ENCODE data around the gene RTN4RL2.
A peak's percentile ranks its signal among the peaks of the same experiment; 100 is the strongest.

RTN4RL2 gene

DNA sequence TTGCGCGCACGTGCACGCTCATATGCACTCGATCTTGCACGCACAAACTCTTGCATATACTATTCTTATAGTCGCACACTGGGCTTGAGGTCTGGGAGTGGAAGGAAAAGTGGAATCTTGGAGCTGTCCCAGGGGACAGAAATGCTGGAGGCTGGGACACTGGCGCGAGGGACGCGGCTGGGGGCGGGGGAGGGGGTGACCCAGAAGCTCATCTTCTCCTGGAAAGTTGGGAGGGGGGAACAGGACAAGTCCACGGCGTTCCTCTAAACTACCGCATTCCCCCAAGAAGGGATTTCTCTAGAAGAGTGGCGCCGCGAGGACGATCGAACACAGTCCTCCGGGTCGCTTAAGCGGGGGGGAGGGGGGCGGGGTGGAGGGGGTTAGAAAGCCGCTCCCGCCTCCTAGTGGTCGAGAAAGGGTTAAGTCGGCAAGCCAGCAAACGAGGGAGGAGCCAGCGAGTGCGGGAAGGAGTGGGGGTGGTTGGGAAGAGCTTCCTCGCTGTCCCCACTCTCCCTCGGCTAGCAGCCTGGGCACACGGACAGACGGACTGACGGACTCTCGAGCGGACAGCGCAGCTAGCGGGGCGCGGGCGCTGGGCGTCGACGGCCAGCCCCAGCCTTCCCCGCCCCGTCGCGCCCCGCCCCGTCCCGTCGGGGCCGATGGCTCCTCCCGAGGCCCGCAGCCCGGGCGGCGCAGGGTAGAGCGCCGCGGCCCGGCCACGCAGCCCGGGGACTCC is at the start of gene RTN4RL2:
RTN4RL2 (plus strand) TSS at position 507 of the 736 bp plus-strand sequence. CDS start 338 bp downstream, outside the sequence.
- no peak for DNase-seq (ENCODE audit: low read depth)

DNA sequence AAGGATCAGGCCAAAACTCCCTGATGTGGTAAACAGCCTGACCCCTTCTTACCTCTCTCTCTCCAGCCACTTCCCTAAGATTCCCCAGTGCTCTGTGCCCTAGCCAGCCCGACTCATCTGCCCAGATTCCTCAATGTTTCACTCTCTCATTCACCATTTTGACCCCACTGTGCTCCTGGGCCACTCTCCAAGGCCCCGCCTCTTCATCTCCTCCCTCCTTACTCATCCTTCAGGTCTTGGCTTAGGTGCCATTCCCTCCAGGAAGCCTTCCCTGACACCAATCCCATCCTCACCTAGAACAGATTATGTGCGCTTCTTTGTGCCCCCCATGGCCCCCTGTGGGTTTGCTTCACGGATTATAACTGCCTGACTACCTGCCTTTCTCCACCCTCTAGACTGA is 46.6 kb upstream of the RTN4RL2 start:
- DNase-seq (ENCODE audit: low read depth): no peak

DNA sequence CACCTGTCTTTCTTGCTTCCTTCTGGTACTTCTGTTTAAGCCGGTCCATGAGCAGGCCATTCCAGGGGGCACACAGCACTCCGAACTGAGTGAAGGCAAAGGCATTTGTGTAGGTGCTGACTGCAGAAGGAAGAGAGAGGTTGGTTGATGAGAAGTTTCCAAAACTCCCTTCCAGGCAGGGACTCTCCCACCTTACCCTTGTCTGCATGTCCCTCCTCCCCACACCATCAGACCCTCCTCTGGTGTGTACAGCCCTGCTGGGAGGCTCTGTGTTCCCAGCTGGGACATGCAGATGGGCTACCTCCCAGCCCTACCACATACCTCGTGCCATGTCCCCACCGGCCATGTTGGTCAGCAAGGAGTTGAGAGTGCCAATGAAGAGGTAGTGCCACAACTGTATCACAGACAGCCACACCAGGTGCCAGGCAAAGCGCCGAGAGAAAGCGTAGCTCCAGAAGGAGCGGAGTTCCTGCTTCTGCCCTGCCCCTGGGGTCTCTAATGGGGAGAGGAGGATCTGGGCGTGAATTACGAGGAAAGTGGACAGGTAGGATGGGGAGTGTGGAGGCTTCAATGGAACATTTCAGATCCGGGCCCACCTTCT is 45.6 kb upstream of the RTN4RL2 start:
- DNase-seq (ENCODE audit: low read depth): no peak

DNA sequence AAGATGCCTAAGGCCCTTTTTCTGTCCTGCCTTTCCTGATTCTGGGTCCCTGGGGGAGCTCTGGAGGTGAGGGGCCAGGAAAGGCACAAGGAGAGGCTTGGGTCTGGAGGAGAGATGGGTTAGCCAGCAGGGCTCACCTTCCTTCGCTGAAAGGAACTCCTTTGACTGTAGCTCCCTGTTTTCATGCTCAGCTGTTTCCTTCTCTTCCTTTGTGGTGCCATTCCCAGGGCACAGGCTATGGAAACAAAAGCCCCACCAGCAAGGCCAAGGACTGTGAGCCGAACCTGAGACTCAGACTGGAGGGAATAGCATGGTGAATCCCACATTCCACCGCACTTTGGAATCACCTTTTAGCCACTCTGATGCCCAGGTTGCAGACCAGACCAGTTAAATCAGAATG is 43.9 kb upstream of the RTN4RL2 start:
- DNase-seq (ENCODE audit: low read depth): no peak

DNA sequence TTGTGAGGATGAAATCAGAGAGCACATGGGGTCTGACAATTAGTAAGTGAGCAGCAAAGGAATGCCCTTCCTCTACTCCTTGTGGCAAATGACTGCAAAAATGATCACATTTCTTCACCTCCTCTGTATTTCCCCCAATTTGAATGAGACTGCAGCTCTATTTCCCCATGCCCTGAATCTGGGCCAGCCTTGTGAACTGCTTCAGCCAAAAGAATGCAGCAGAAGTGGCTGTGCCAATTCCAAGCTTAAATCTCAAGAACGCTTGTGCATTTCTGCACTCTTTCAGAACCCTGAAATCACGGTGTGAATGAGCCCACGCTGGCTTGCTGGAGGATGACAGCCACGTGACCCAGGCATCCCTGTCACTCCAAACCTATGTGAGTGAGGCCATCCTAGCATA is 43.3 kb upstream of the RTN4RL2 start:
- DNase-seq (ENCODE audit: low read depth): no peak

DNA sequence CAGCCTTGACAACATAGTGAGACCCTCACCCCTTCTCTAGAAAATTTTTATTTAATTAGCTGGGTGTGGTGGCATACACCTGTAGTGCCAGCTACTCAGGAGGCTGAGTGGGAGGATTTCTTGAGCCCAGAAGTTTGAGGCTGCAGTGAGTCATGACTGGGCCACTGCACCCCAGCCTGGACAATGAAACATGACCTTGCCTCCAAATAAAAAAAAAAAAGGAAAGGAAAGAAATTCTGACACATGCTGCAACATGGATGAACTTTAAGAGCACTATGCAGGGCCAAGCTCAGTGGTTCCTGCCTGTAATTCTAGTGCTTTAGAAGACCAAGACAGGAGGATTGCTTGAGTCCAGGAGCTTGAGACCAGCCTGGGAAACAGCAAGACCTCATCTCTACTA is 42.2 kb upstream of the RTN4RL2 start:
- no peak for DNase-seq (ENCODE audit: low read depth)

DNA sequence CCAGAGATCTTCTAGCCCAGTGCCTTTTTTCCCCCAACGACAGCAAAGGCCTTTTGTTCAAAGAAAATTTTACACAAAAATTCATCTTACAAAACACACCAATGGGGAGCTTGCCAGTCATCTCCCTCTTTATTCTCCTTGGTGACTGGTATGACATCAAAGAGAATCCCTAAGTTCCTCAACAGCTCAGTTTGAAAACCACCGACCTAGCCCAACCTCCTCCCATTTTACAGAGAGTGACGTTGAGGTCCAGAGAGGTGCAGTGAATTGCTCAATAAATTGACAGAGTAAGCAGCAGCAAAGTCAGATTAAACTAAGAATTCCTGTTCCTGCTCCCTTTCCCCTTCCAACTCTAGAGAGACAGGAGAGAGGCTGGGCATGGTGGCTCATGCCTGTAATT is 41.2 kb upstream of the RTN4RL2 start:
- DNase-seq (ENCODE audit: low read depth): no peak

DNA sequence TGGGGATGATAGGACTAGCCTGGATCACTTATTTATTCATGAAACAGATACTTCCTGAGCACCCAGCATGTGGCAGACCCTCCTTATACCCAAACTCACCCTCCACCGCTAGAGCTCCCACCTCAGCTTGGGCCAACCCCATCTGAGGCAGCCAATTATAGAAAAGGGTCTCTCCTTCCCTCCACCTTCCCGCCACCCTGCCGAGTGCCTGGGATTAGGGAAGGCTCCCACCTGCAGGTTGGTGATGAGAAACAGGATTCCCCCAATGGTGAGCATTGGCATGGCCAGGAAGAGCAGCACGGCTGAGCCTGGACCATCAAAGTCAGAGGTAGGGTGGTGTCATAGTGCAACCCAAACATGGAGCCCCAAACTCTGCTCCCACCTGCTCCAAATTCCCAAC is 39.3 kb upstream of the RTN4RL2 start:
- no peak for DNase-seq (ENCODE audit: low read depth)

DNA sequence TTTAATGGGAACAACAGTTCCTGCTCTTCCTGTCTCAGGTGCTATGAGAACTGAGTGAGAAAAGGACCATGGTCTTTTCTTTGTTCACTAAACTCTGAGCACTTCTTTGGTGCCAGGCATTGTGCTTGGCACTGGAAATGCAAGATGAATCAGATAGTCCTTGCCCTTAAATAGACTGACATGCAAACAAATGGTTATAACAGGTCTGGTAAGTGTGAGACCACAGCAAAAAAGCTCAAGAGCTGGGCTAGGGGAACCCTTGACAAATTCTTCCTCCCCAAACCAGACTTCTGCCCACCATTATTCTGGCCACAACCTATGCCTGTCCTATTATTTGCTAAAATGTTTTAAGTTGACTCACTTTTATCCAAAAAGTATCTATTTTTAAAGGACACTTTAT is 38.5 kb upstream of the RTN4RL2 start:
- DNase-seq (ENCODE audit: low read depth): no peak

DNA sequence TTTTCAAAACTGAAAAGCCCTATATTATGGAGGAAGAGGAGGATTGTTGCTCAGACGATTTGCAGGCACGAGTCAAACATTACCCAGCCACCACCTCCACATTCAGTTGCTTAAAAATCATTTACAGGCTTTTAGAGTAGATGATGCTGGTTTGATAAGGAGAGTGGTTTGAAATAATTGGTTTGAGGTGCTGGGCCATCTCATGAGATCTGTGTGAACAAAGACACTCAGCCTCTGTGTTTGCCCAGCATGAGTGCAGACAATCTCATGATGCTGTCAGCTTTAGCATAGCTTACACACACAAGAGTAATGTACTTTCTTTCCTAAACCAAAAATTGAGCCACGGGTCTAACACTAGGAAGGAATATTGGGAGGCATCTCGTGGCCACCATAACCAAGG is 37.7 kb upstream of the RTN4RL2 start:
- DNase-seq (ENCODE audit: low read depth): no peak

DNA sequence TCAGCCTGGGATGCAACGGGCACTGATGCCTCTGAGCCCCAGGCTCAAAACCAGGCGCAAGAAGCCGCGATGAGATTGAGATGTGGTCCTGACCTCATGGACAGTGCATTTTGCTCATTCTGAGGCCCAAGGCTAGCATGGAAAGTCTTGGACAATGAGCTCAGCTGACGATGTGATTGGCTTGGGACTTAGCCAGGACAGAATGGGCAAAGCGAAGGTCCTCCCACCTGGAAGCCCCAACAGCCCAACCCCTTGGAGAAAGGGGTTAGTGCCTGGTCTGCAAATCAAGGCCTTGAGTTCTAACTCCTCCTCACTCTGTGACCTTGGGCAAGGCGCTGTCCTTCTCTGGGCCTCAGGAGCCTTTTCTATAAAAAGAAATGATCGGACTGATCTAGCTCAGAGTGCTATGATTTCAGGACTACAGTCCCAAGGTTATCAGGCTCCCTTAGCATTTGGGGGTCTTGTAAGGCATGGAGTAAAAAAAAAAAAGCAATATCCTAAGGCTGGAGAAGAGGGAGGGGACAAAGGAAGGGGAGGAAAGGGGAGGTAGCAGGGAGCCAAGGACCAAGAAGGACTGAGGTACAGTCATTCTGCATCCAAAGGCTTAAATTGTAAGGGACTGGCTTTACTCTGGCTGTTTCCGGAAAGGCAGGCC is 36.1 kb upstream of the RTN4RL2 start:
- DNase-seq (ENCODE audit: low read depth): no peak

DNA sequence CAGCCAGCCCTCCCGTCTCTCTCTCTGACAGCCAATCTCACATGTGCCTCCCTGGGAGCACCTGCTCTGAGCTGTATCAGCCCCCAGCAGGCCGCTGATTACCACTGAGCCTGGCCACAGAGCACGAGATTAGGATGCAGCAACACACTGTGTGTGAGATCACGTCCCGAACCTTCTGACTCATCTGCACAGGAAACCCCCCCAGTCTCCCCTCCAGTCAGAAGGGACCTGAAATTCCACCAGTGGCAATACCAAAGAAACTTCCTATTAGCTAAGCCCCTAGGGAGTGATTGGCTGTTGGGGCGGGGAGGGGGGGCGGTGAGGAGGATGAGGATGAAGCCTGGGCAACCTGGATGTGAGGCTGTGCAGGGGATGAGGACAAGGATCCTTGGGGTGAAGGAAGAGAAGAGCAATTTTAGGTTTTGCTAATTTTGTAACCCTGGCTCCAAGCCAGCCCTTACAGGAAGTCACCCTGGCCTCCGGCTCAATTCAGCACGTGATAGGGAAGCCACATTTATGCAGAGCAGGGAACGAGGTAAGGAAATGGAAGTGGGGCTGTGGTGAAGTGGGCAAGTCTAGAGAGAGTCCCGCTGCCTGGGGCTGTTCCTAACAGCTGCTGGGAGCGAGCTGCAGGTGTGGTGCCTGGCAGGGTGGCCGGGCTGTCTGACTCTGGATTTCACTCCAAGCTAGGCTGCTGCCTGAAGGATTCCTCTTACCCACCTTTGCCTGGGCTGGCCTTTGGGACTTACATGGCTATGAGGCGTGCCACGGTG is 35.4 kb upstream of the RTN4RL2 start:
- peak; percentile 74 for DNase-seq (ENCODE audit: low read depth)

DNA sequence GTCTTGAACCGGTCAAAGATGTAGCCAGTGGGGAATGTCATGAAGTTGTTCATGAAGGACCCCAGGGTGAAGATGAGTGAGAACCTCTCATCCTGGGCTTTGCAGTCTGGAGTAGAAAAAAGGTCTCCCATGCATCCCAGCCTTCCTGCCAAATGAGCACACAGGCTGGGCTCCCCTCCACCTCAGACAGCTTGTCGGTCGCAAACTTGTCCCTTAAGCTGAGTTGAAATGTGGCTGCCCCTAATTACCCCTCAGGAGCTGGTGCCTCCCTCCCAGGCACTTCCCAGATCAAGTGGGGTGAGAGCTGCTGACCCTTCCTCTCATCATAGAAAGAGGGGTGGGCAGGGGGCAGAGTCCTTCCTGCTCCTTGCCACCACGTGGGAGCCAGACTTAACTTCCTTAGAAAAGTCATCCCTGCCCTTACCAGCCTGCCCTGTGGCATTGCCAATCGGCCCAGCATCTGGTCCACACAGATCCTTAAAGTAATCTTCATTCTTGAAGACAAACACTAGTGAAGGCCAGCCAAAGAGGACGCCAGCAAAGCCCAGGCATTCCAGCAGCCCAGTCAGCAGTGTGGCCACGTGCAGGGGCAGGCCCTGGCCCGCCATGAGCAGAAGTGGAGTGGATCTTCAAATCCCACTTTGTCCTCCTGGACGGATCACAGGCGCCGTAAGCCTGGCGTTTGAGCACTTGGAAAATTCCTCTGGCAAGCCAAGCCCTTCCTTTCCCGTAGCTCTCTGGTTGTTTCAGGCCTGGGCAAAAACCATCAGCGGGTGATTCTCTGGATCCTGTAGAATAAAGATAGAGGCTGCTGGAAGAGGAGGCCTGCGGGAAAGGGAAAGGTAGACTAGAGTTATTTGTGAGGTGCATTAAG is 34.5 kb upstream of the RTN4RL2 start:
- DNase-seq (ENCODE audit: low read depth): no peak

DNA sequence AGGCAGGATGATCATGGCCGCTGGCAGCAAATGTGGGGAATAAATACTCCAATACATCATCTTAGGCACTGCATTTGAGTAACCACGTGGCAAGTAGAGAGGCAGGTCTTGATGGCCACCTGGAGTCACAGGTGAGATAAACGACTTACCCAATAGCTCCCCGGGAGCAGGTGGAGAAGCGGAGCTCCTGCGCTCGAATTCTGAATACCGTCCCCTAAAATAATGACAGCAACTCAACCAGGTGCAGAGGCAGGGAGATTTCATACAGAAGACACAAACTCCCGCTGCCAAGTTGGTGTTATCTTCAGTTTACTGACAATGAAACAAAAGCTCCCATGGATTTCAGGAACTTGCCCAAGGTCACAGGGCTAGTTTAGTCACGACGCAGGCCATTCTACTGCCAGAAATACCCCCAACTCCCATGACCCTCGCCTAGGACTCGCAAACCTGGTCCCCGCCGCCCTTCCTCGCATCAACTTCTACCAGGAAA is 33.8 kb upstream of the RTN4RL2 start:
- DNase-seq (ENCODE audit: low read depth): no peak

DNA sequence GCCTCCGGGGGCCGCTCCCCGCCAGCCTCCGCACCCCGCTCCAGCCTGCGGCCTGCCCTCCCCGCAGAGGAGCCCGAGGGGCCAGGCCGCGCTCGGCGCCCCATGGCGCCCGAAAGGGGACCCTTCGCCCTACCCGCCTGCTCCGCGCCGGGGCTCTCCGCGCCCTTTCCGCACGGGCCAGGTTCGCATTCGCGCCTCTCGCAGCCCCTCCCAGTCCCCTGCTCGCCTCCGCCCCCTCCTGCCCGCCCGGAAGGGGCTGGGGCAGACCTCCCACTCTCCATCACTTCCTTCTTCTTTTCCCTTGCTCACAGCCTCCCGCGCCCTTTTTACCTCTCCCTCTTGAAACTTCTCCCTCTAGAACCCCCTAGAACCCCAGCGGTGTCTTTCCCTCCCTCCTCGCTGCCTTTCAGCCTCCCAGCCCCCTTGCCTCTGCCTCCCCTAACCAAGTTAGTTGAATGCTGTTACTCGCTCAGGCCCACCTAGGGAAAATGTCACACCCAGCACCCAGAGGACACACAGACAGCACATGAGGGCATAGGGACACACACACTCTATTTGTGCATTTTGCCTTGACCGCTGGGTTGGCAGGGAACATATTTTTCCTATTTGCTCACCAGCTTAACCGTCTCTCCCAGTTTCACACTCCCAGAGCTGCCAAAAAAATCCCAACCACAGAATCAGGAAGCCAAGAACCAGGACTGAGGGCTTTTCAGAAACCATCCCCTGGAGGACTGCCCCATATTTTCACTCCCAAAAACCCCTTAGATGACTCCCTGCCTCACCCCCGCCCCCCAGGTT is 33.2 kb upstream of the RTN4RL2 start, which contains the start of gene SLC43A3:
SLC43A3 (minus strand) TSS at position 193 of the 798 bp plus-strand sequence. CDS start 949 bp downstream, outside the sequence.
- peak; percentile 49 for DNase-seq (ENCODE audit: low read depth)

DNA sequence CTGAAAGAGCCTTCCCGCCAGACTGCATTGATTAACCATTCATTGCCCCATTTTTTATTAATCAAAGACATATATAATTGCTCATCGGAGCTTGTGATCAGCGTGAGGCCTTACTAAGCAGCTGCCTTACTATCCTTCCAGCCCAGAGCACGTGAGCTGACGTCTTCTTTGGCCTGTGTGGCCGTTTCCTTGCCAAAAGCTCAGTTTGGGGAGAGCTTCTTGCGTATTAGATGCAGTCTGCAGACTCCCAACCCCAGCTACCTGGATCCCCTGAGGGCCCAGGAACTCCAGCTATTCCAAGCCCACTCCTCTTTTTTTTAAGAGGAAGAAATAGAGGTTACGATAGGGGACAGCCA is 32.6 kb upstream of the RTN4RL2 start:
- no peak for DNase-seq (ENCODE audit: low read depth)

DNA sequence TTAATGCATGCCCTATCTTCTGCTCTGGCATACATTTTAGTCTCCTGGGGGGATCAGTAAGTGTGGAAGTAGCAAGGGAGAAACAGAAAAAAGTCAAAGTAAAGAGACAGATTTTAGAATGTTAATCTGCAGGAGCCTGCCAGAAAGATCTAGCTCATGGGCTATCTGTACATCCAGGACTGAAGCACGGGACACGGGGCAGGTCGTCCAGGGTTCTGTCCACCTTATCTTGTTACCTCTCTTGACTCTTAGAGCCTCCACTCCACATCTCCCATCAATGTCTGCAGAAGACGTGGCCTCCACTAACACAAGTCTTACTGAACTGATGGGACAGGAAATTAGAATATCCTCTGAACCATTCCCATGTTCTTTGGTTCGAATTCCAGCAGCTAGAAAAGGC is 31.7 kb upstream of the RTN4RL2 start:
- no peak for DNase-seq (ENCODE audit: low read depth)

DNA sequence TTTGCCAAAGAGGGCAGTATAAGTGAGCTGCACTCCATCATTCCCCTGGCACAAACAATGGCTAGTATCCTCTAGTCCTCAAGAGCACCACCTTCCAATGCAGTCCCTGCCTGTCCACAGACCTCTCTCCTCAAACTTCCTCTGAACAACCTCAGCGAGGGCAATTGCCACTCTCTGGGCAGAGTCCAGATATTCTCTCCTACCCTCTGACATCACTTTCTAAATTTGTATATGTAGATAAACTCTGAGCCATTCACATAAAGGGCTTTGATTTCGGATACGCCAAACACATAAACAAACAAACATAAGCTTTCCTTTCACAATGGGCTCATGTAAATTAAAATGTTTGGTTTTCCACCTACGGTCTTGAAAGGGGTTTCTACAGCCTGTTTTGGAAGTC is 30.4 kb upstream of the RTN4RL2 start:
- no peak for DNase-seq (ENCODE audit: low read depth)

DNA sequence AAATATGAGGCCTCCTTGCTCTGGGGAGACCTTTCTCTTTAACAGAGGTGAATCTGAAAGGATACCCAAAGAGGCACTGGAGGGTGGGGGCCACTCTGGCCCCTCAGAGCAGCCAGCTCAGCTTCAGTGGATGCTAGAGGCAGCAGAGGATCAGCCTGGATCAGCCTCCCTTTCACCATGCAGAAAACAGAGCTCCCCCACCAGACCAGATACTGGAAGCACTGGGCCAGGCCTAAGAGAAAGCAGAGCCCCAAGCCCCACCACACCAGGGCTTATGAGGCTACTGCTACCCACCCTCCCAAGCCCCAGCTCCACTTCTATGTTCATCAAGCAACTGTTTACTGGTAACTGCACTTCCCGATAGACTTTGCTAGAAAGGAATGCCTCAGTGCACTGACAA is 29.4 kb upstream of the RTN4RL2 start:
- no peak for DNase-seq (ENCODE audit: low read depth)

DNA sequence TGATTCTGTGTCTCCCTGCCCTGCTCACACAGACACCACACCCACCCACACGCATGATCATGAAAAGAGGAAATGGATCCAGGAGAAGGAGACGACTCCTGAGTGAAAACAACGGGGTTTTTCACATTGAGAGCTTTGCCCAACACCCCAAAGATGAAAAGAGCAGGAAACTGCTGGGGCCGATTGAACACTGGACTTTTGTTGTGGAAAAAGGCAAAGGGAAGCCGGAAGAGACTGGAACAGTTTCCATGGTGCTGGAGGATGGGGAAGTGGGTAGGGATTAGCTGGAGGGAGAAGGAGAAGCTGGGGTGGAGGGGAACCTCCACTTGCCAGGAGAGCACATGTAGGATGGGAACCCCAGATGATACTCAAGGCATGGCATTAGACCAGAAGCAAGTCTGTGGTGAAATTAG is 28.2 kb upstream of the RTN4RL2 start:
- no peak for DNase-seq (ENCODE audit: low read depth)

DNA sequence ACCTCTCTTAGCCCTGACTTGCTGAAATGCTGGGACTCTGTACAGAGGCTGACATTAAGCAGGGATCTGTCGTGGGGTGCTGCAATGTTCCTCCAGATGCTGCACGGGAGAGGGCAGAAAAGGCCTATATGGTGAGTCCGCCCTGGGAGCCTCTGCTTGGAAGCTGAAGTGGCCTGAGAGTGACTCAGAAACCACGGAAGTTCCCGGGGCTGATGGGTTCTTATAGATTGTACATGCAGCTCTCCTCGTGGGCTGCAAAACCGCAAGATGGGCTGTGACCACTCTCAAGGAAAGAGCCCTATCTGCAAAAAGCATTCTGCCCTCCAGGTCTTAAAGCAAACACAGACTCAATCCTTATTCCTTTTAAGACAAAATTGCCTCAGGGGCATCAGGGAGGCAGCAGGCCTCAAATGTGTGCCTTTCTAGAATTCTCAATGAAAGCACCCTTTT is 27.6 kb upstream of the RTN4RL2 start:
- peak; percentile 83 for DNase-seq (ENCODE audit: low read depth)

All from non-pigmented ciliary epithelial cell (primary cell).